GM19240 (cell line): ENCODE data around the gene RAPGEF2.

Source experiments
- DNase-seq: peaks from one replicate; pipeline ENCODE4 v3.0.0; 2011; ENCODE audit warnings: low spot score; ENCODE audit not compliant: insufficient read length

RAPGEF2 gene

GRCh38 chr4:159134429-159134828 is 31.6 kb downstream of the RAPGEF2 start:
- no peak for DNase-seq

GRCh38 chr4:159137176-159137575 is 34.3 kb downstream of the RAPGEF2 start:
- no peak for DNase-seq

GRCh38 chr4:159138436-159138835 is 35.6 kb downstream of the RAPGEF2 start:
- DNase-seq, result no peak

GRCh38 chr4:159141193-159141592 is 38.3 kb downstream of the RAPGEF2 start:
- DNase-seq, result no peak

- no peak for DNase-seq
These were observed 39.4 kb downstream of the RAPGEF2 start for GRCh38 chr4:159142241-159142640.

GRCh38 chr4:159142681-159143384 is 40.0 kb downstream of the RAPGEF2 start:
- DNase-seq, result no peak

- no peak for DNase-seq
These were observed 40.8 kb downstream of the RAPGEF2 start for GRCh38 chr4:159143687-159144086.

GRCh38 chr4:159144112-159144694 is 41.3 kb downstream of the RAPGEF2 start:
- DNase-seq, result no peak

- DNase-seq, result no peak
These were observed 42.6 kb downstream of the RAPGEF2 start for GRCh38 chr4:159145318-159145991.

- no peak for DNase-seq
These were observed 43.1 kb downstream of the RAPGEF2 start for GRCh38 chr4:159145992-159146330.

- no peak for DNase-seq
These were observed 43.6 kb downstream of the RAPGEF2 start for GRCh38 chr4:159146488-159146887.

GRCh38 chr4:159148441-159148840 is 45.6 kb downstream of the RAPGEF2 start:
- DNase-seq, result no peak

GRCh38 chr4:159149666-159150065 is 46.8 kb downstream of the RAPGEF2 start:
- DNase-seq, result no peak

GRCh38 chr4:159150396-159150795 is 47.5 kb downstream of the RAPGEF2 start:
- DNase-seq, result no peak

- no peak for DNase-seq
These were observed 48.0 kb downstream of the RAPGEF2 start for GRCh38 chr4:159150821-159151390.

GRCh38 chr4:159151689-159152088 is 48.8 kb downstream of the RAPGEF2 start:
- DNase-seq, result no peak

- DNase-seq, result no peak
These were observed 49.3 kb downstream of the RAPGEF2 start for GRCh38 chr4:159152181-159152580.

GRCh38 chr4:159153669-159154068 is 50.8 kb downstream of the RAPGEF2 start:
- no peak for DNase-seq

- DNase-seq, result no peak
These were observed 52.2 kb downstream of the RAPGEF2 start for GRCh38 chr4:159155119-159155518.

- no peak for DNase-seq
These were observed 55.3 kb downstream of the RAPGEF2 start for GRCh38 chr4:159158083-159158617.

- no peak for DNase-seq
These were observed 56.1 kb downstream of the RAPGEF2 start for GRCh38 chr4:159158985-159159384.

GRCh38 chr4:159159611-159160010 is 56.7 kb downstream of the RAPGEF2 start:
- DNase-seq, result no peak
